Raji (cell line): Measurements from ENCODE around the gene VSNL1.

ENCODE experiments used
- POLR2A ChIP-seq: IDR thresholded peaks from 2 replicates; pipeline ENCODE4 v1.6.1; 2011; ENCODE audit warnings: low read depth, low read length, control low read depth; ENCODE audit not compliant: insufficient read depth

VSNL1 gene

DNA sequence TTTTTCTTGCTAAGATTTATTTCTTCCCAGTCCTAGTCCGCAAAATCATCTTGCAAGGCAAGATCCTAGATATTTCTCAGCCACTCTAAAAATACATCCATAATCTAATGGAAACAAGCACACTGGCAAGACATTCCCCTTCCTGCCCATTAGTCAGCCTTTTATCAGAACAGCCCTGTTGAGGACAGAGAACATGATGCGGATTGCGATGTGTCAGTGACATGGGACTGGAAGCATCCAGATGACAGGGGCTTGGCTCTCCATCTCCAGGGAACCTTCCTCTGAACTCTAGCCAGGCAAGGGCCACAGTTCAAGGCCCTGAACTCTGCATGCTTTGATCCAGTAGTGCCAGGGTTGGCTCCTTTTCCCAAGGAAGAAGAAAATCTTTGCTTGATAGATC, 70.0 kb downstream of the VSNL1 start:
- TF ChIP-seq POLR2A, result no peak

DNA sequence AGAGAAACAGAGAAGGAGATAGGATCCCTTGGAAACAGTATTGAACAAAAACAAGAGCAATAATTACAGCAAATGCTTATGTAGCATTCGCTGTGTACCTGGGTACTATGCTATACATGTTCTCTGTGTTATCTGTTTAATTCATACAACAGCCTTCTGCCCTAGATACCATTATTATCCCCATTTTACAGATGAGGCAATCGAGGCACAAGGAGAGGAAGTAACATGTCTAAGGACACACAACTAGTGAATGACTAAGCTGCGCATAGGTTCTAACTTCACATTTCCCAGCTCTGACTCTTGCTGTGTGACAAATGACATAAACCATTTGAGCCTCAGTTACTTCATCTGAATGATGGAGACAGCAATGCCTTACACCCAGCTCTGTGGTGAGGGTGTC, 70.5 kb downstream of the VSNL1 start:
- TF ChIP-seq POLR2A, result no peak

DNA sequence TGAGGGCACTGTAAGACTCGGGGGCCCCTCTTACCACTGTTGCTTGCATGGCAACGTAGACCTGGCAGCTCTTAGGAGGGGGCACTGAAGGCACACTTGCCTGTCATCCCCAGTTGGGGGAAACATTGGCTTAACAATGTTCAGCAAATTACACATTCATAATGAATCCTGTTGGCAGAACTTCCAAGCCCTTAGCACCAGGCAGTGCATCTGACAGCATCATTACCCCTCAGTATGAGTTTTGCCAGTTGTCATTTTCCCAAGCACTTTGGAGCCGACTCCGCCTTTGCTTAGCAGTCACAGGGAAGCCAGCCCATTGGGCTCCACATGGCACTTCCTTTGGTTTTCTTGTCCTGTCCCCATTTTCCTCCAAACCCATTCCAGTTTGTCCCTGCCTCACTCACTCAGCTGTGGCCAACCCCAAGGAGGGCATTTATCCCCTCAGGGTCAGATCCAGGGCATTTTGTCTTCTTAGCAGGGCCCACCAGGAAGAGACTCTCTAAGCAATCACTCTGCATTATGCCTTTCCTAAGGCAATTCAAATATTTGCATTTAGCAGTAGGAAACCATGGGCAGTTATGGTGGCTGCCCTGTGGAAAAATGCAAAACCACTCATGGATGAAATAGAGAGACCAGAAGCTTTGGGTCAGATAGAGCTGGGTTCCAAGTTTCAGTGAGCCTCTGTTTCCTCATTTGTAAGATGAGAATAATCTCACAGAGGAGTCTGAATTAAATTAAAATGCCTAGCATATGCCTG, 73.9 kb downstream of the VSNL1 start:
- TF ChIP-seq POLR2A, result no peak

DNA sequence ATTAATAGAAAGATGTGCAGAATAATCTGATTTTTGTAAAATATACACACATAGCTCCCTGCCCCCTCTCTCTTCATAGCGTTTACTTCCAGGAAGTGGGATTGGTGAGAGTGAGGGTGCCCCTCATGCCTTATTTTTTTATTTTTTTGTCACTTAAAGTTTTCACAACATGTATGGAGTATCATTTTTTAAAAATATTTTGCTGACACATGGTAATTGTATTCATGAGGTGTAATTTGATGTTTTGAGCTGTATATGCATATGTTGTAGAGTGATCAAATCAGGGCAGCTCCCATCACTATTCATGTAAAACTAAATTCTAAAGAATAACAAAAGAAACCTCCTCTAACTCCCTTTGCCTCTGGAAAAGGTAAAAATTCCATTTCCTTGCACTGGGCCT, 74.7 kb downstream of the VSNL1 start:
- TF ChIP-seq POLR2A, result no peak

DNA sequence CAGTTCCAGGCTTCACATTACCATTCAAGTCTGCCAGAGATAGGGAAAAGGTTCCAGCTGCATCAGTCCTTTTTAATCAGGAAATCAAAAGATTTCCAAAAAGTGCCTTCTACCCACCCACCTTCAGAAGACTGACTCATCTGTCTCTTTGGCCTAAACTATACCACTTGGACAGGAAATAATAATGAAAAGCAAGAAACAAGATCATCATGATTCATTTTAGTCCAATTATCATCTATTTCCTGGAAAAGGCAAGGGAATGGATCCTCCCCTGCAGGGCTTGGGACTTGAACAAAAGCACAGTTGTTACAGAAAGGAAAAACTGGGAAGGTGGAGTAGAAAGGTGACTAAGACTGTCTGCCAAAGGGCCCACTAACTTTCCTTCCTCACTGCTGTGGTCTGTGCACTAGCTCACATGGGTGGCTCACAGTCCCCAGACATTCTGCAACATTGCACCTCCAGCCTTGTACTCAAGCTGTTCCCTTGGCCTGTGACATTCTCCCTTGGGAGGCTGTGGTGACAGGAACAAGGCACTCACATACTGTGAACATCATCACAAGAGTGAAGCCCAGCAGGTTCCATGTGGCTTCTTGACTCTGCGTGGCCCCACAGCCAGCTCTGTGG, 75.3 kb downstream of the VSNL1 start:
- no peak for TF ChIP-seq POLR2A

DNA sequence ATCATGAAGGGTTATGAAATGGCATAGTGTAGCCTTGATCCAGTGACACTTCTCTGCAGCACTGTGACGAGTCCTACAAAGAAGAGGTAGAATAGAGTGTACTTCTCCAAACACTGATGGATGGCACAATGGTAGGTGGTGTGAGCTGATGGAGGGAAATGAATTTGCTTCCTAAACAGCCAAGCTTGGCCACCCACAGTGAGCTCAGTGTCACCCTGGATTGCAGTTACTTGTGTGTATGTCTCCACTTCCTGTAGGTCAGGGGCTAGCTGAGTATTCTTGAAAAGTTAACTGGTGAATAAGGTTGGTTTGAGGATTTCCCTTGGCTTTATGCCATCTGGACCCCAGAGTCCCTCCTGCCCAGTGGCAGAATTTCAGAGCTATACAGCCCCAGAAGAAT, 75.9 kb downstream of the VSNL1 start:
- no peak for TF ChIP-seq POLR2A

DNA sequence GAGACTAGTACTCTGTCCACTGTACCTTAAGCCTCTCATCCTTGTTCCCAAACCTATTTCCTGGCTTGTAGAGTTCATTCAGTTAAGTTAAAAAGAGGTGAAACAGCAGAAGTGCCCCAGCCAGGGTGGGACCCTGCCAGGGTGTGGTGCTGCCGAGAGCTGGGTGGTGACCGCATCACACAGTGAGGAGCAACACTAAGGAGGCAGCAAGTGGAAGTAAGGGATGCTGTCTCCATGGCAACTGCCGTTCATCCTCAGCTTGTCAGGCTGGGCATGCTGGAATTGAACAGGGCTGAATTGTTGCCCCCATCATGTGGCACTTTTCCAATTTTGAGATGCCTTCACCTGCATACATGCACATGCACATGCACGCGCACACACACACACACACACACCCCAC, 77.0 kb downstream of the VSNL1 start:
- TF ChIP-seq POLR2A, result no peak

DNA sequence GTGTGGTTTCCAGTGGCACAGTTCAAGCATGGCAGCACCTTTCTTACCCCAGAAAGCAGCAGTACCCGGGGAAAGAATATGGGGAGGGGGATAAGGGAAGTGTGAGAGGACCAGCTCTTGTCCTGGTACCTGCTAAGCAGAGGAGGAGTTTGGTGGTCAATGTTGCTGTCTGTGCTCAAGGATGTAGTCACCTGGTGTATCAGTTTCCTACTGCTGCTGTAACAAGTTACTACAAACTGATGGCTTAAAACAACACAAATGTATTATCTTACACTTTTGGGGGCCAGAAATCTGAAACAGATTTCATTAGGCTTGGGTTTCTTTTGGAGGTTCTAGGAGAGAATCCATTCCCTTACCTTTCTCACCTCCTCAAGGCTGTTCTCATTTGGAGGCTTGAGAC, 77.5 kb downstream of the VSNL1 start:
- TF ChIP-seq POLR2A, result no peak

DNA sequence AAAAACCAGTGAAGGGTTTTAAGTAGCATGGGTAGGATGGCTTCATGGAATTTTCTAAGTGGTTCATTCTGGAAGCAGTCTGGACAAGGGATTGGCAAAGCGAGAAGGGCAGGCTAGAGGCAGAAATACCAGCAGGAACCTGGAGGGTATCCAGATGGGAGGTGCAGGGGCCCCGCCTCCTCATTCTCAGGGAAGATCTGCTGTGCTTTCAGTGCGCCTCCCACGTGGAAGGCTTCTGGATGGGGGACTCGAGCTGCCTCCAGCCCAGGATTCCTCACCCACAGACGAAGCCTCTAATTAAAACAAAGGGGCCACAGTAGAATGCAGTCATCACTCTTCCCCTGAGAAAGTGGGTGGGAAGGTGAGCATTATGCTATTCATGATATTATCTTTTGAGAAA, 79.8 kb downstream of the VSNL1 start:
- TF ChIP-seq POLR2A, result no peak

DNA sequence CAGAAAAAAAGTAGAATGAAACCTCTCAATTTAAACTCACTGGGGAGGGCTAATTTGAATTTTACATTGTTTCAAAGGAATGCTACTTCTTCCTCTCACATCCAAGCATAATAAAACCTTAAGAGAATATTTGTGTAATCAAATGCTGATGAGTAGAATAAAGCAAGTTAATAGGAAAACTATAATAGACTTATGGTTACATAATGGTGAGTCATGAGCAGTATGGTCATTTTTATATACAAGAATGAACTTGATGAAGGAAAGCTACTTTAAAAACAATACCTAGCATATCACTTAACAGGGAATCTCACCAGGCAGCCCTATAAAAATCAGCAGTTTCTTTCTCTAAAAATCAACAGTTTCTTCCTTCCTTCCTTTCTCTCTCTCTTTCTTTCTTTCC, 80.3 kb downstream of the VSNL1 start:
- no peak for TF ChIP-seq POLR2A

DNA sequence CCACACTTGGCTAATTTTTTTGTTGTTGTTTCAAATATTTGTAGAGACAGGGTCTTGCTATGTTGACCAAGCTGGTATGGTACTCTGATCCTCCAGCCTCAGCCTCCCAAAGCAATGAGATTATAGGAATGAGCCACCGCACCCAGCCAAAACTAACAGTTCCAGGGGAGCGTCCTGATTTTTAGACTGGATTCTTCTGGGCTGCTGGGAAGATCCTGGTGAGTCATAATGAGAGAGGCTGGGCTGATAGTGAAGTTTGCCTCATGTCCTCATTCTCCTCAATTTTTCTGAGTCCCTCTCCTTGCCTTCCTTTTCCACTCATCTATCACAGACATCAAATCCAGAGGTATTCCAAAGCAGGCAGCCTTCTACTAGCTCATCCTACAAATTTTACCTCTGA, 81.3 kb downstream of the VSNL1 start:
- no peak for TF ChIP-seq POLR2A

DNA sequence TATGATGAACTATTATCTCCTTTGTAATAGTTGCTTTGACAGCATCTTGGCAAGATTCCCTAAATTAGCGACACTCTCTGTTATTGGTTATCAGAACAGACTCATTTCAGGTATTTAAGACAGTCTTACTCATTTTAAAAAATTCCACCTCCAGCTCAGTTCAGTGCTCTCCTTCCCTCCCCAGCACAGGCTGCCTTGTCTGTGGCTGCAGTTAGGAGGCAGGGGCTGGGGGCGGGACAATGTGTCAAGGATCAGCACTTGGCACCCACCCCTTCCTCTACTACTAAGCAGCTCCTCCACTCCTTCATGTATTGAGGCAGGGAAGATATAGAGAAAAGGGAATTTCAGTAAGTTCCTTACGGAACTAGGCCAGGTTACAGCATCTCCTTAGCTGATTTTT, 85.0 kb downstream of the VSNL1 start:
- no peak for TF ChIP-seq POLR2A

DNA sequence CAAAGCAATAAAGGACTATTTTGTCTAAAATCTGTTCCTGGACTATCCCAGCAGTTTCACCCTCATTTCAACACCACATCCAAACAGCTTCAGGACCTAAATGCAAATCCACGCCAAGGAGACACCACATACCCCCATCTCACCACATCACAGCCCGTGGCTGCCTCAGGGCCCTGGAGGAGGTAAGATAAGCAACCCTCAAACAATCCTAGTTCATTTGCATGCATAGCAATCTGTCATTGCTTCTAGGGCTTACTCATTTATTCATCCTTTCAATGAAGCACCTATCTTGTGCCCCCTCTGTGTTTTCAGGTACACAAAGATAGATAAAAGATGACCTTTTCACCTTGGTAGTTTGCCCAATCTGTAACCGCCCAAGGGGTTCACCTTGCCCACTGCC, 86.5 kb downstream of the VSNL1 start:
- TF ChIP-seq POLR2A, result no peak

DNA sequence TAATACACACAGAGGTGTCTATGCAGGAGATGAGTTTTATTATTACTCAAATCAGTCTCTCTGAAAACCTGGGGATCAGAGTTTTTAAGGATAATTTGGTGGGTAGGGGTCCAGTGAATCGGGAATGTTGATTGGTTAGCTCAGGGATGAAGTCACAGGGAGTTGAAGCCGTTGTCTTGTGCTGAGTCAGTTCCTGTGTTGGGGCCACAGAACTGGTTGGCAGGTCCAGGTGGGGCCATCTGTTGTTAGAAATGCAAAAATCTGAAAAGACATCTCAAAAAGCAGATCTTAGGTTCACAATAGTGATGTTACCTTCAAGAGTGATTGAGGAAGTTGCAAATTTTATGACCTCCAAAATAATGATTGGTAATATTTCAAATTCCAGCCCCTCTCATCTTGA, 86.9 kb downstream of the VSNL1 start:
- no peak for TF ChIP-seq POLR2A

DNA sequence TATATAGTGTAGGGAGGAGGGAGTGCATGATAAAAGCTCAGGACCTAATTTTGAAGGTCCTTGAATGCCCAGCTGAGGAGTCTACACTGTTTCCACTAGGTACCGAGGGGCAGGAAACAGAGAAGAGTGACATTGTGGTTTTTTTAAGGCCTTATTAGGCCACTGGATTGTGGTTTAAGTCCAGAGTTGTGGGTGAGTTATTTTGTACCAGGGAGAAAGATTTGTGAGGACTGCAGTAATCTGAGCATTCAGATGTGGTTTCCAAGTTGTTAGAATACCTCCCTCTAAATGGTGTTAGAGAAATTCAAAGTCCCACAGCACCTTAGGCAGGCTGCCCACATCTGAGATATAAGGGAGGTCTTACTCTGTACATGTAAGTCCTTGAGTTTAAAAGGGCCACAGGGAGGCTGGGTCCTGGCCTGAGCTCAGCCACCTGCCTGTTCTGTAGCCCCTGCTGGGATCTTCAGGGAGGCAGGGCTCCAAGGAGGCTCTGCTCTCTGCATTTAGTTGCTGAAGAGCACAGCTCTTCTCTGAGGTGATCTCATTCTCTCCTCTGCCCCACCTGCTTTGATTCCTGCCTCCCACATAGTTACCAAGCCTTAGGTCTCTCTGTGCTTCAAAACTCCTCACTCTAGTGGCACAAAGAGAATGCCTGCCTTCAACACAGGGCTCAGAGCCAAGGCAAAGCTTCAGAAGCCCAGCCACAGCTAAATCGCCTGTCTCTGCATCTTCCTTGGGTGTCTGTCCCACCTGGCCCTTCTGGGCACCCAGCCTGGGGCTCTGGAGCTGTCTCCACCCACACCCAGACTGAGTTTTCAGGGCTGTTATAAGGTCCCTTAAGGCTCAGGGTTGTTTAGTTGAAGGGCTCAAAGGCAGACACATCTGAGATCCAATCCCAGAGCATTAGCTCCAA, 88.1 kb downstream of the VSNL1 start:
- TF ChIP-seq POLR2A, result no peak

DNA sequence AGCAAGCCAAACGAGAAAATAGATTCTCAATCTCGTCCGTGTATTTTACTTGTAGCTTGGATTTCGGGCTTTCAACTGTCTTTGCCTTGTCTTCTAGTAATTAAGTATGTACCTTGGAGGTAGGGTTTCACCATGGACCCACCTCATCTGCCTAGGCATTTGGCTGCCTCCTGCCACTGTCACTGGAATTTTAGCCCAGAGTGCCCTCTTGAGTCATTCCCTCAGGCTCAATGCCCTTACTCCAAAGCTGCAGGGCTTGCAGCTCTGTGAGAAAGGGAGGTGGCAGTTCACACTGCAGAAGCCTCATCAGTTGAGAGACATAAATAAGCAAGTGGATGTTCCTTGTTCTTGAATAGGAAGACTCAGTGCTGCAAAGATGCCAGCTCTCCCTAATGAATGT, 89.6 kb downstream of the VSNL1 start:
- no peak for TF ChIP-seq POLR2A

DNA sequence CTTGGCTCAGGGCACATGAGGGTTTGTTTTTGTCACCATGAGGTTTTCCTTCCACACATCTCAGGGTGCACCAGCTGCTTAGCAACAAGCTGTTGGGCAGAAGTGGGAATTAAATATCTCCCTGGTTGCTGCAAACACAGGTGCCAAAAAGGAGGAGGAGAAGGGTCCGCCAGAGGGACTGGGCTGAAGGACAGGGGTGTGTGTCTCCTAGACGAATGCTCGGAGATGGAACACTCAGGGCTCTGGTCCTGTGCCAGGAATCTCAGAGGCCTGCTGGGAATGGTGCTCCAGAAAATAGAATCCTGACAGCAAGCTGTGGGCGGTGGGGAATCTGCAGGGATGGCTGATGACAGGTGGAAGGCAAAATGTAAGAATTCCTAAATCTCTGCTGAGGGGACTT, 94.5 kb downstream of the VSNL1 start:
- no peak for TF ChIP-seq POLR2A

DNA sequence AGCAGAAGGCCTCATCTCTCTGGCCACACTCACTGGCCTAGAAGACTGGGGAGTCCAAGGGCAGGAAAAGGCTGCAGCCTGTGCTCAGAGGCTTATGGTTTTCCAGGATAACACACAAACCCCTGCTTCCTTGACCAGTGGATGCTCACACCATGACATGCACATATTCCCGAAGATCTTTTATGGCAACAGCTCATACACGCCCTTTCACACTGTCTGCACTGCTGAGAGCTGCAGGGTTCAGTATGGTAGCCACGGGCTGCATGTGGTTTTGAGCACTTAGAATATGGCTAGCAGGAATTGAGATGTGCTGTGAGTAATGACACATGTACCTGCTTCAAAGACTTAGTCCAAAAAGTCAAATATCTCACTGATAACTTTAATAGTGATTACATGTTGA, 95.8 kb downstream of the VSNL1 start:
- TF ChIP-seq POLR2A, result no peak
